Osteoblast (primary cell): ENCODE data around the gene CNTN5. TPM values are rescaled to one million over a fixed set of nuclear protein-coding genes. Genes with fewer than 3 reads are reported as not detected.

Experiments used
- DNase-seq: peaks from one replicate; pipeline ENCODE4 v3.0.0; 2011; ENCODE audit warnings: low spot score, mixed read lengths; ENCODE audit not compliant: insufficient read length; ENCODE audit errors: missing footprints
- H2AFZ ChIP-seq: 2 replicates; pipeline ENCODE4 v1.6.0; 2011; ENCODE audit warnings: mild to moderate bottlenecking, low read length
- H3K27ac ChIP-seq: 2 replicates; pipeline ENCODE4 v1.5.1; 2011; ENCODE audit warnings: mild to moderate bottlenecking, low read depth, low read length, moderate library complexity
- H3K27me3 ChIP-seq: 2 replicates; pipeline ENCODE4 v1.6.0; 2012; ENCODE audit warnings: mild to moderate bottlenecking, control low read depth, inconsistent platforms, low read length, moderate library complexity; ENCODE audit not compliant: insufficient read depth
- H3K36me3 ChIP-seq: 2 replicates; pipeline ENCODE4 v1.5.1; 2011; ENCODE audit warnings: mild to moderate bottlenecking, low read length, control low read depth, moderate library complexity; ENCODE audit not compliant: insufficient read depth
- H3K4me1 ChIP-seq: 2 replicates; pipeline ENCODE4 v1.5.1; 2011; ENCODE audit warnings: mild to moderate bottlenecking, low read length, control low read depth, moderate library complexity; ENCODE audit not compliant: insufficient read depth
- H3K4me2 ChIP-seq: 2 replicates; pipeline ENCODE4 v1.6.0; 2011; ENCODE audit warnings: mild to moderate bottlenecking, low read length; ENCODE audit not compliant: insufficient read depth
- H3K4me3 ChIP-seq: fragments of 200-600 bp; sonication (generic); 3 replicates; pipeline ENCODE4 v1.5.1; 2012; ENCODE audit warnings: mild to moderate bottlenecking, low read length, inconsistent platforms; ENCODE audit not compliant: insufficient read depth
- H3K79me2 ChIP-seq: 2 replicates; pipeline ENCODE4 v1.6.0; 2012; ENCODE audit warnings: mild to moderate bottlenecking, low read length, control low read depth, inconsistent platforms; ENCODE audit not compliant: insufficient read depth
- H3K9me3 ChIP-seq: 2 replicates; pipeline ENCODE4 v1.5.1; 2011; ENCODE audit warnings: low read depth, low read length, control low read depth
- H4K20me1 ChIP-seq: 2 replicates; pipeline ENCODE4 v1.6.0; 2012; ENCODE audit warnings: mild to moderate bottlenecking, low read length, control low read depth; ENCODE audit not compliant: insufficient read depth
- total RNA-seq: library from RNA; depleted of rRNA; stranded (reverse); fragments of >200 nt; gene quantifications from 2 replicates; pipeline ENCODE4 v1.2.3, GENCODE V29; 2012
- TF ChIP-seq, protein P1 (sequence below): IDR thresholded peaks from 2 replicates; pipeline ENCODE4 v1.5.1; 2011; ENCODE audit warnings: mild to moderate bottlenecking, low read depth, low read length, moderate library complexity; ENCODE audit errors: extremely low read depth

CNTN5 gene
- total RNA-seq, 1 donor, result not detected

- H3K4me3 ChIP-seq, result no peak overlapping the region
- H3K36me3 ChIP-seq, result no peaks in the 10 kb centered on the region
- H3K9me3 ChIP-seq, result no peaks in the 10 kb centered on the region
- H2AFZ ChIP-seq, result no peak overlapping the region
- H3K27ac ChIP-seq, result no peak overlapping the region
- no peaks in the 10 kb centered on the region for H3K4me1 ChIP-seq
- TF ChIP-seq, protein P1, sequence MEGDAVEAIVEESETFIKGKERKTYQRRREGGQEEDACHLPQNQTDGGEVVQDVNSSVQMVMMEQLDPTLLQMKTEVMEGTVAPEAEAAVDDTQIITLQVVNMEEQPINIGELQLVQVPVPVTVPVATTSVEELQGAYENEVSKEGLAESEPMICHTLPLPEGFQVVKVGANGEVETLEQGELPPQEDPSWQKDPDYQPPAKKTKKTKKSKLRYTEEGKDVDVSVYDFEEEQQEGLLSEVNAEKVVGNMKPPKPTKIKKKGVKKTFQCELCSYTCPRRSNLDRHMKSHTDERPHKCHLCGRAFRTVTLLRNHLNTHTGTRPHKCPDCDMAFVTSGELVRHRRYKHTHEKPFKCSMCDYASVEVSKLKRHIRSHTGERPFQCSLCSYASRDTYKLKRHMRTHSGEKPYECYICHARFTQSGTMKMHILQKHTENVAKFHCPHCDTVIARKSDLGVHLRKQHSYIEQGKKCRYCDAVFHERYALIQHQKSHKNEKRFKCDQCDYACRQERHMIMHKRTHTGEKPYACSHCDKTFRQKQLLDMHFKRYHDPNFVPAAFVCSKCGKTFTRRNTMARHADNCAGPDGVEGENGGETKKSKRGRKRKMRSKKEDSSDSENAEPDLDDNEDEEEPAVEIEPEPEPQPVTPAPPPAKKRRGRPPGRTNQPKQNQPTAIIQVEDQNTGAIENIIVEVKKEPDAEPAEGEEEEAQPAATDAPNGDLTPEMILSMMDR, result no peak
- no peaks in the 10 kb centered on the region for H3K79me2 ChIP-seq
- H4K20me1 ChIP-seq, result no peaks in the 10 kb centered on the region
- no peak overlapping the region for H3K4me2 ChIP-seq
- no peaks in the 10 kb centered on the region for H3K27me3 ChIP-seq
- no peak for DNase-seq
These were observed 739.0 kb downstream of the CNTN5 start for GRCh38 chr11:99759787-99760186.

DNA sequence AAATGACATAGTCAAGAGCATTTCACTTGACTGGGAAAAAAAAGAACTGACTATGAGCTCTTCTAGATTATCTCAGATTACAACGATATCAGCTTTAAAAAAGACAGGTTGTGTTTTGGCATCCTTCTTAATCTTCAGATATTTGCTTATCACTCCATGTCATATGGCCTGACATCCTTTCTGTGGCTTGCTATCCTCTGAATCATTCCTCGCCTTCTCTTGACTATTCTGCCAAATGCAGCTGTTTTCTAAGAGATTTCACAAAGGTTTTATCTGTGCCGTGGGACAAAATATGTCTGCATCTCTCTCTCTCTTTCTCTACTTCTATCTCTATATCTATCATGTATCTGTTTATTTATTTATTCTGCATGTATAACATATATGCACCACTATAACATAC lies 746.1 kb downstream of the CNTN5 start:
- Histone ChIP-seq H3K4me3 (no peak overlapping the region), H4K20me1 (no peaks in the 10 kb centered on the region), H3K4me2 (no peak overlapping the region), H3K36me3 (no peaks in the 10 kb centered on the region), H2AFZ (no peak overlapping the region), H3K27me3 (no peaks in the 10 kb centered on the region), H3K27ac (no peak overlapping the region), H3K4me1 (no peaks in the 10 kb centered on the region), H3K9me3 (no peaks in the 10 kb centered on the region), H3K79me2 (no peaks in the 10 kb centered on the region)
- TF ChIP-seq, protein P1, result no peak
- DNase-seq, result no peak

DNA sequence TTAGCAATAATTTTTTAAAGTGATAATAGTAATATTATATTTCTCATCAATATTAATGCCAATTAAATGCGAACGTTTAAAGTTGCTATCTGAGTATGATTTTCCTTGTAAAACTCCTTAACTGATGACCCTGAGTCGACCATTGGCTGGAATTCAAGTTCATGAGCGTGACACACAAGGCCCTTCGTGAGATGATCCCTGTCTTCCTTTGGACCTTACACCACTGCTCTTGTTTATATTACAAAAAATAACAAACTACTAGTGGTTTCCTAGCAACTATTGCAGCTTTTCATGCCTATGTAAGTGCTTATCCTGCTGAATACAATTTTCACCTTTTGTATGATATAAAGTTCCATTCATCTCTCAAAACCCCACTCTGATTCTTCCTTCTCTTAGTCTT lies 752.9 kb downstream of the CNTN5 start:
- Histone ChIP-seq H3K4me1 (no peaks in the 10 kb centered on the region), H3K27ac (no peak overlapping the region), H3K9me3 (peaks cover 2% of the 10 kb centered on the region), H3K27me3 (no peaks in the 10 kb centered on the region), H3K4me3 (no peak overlapping the region), H4K20me1 (no peaks in the 10 kb centered on the region), H3K36me3 (no peaks in the 10 kb centered on the region), H2AFZ (no peak overlapping the region), H3K79me2 (no peaks in the 10 kb centered on the region), H3K4me2 (no peak overlapping the region)
- DNase-seq, result no peak
- TF ChIP-seq, protein P1, result no peak

DNA sequence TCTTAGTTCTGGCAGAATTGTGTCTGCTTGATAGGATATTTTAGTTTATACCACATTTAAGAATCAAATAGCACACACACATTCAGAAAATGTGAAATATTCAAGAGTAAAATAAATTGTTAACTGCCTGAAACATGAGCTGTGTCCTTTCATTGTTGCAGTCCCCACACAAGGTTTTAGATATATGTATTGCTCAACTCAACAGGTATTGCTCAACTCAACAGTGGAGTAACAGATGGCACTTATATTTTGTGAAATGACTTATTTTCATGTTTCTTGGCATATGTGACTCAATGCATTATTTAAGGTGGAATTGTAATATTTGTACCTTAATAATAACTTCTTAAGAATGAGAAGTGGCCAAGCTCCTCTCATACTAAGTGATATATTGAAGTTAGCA lies 760.3 kb downstream of the CNTN5 start:
- H3K4me3 ChIP-seq, result no peak overlapping the region
- no peaks in the 10 kb centered on the region for H3K4me1 ChIP-seq
- H3K79me2 ChIP-seq, result no peaks in the 10 kb centered on the region
- no peak for DNase-seq
- peaks cover 2% of the 10 kb centered on the region for H3K9me3 ChIP-seq
- no peaks in the 10 kb centered on the region for H4K20me1 ChIP-seq
- H3K4me2 ChIP-seq, result no peak overlapping the region
- TF ChIP-seq, protein P1, result no peak
- no peaks in the 10 kb centered on the region for H3K27me3 ChIP-seq
- no peaks in the 10 kb centered on the region for H3K36me3 ChIP-seq
- no peak overlapping the region for H2AFZ ChIP-seq
- H3K27ac ChIP-seq, result no peak overlapping the region
